NK-92 (cell line): ENCODE data around the gene ZNF786.
"Not testable (repeated sequence)": the region's sequence is repeated elsewhere in the genome, so short reads cannot be mapped to it uniquely, and the experiment has no call there.

ENCODE experiments used
- DNase-seq: peaks from one replicate; lab custom pipeline; 2025; ENCODE audit not compliant: unreplicated experiment; lab: John Stamatoyannopoulos, UW

Gene ZNF786

DNA sequence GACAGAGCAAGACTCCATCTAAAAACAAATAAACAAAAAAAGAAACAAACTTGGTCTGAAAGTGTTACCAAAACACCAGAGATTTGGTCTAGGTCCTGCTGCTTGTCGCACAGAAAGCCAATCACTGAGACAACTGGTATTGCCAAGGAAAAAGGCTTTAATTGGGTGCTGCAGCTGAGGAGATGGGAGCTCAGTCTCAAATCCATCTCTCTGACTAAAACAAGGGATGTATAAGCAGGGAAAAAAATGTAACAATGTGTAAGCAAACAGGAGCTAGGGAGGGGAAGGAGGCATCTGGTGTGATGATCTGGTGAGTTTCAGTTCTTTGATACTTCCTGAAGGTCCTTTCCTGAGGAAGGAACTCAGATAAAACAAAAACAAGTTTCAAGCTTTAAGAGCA, 53.8 kb downstream of the ZNF786 start:
- DNase-seq = no peak

DNA sequence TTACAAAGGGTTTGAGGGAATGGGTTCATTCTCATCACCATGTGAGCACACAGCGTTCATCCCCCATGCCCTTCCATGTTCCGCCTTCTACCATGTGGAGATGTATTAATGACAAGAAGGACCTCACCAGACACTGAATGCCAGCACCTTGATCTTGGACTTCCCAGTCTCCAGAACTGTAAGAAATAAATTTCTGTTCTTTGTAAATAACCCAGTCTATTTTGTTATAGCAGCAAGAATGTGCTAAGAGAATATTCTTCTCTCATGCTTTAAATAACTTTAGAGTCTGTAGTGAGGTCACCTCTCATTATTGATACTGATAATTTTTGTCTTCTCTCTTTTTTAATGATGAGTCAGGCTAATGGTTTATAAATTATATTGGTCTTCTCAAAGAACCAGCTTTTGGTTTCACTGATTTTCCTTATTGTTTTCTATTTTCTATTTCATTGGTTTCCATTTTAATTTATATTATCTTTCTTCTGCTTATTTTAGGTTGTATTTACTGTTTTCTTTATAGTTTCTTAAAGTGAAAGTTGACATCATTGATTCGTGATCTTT, 59.1 kb downstream of the ZNF786 start:
- DNase-seq = no peak

- DNase-seq = not testable (repeated sequence)
These were observed 60.1 kb downstream of the ZNF786 start for GRCh38 chr7:149030439-149030838.

DNA sequence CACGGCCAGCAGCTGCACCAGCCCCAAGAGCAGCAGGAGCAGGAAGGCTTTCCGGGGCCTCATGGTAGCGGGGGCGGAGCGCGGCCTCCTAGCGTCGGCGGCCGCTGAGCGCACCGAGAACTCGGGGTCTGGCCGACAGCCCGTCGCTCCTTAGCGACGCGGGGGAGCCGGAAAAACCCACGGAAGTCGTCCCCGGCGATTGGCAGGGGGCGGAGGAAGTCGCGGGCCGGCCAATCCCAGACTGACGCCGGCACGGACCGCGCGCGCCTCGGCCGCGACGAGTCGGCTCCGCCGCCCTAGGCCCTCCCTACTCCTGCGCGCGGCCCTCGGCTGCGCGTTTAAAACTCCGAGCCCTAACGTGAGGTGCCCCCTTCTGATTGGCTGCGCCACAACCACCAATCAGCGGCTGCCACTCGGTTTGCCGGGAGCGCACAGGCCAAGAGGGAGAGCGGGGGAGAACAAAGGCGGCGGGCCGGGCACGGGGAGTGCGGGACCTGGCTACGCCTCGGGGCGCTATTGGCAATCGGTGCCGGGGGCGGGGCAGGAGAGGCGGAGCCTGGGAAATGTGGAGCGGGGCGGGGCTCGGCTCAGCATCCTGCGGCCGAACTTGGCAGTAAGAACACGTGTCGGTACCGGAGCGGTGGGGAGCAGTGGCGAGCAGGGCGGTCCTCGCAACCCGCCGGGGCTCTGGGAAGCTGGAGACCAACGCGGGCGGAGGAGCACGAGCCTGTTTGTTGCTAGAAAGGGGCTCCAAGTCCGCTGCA, 62.0 kb downstream of the ZNF786 start, which contains the start of gene PDIA4:
PDIA4 (minus strand) TSS at position 160 of the 764 bp plus-strand sequence; CDS start at position 63, 97 bp downstream.
- DNase-seq = peak; percentile 96

GRCh38 chr7:149027611-149028345, 62.7 kb downstream of the ZNF786 start:
- no peak for DNase-seq

- no peak for DNase-seq
These were observed 63.5 kb downstream of the ZNF786 start for GRCh38 chr7:149027055-149027454.

- no peak for DNase-seq
These were observed 66.9 kb downstream of the ZNF786 start for GRCh38 chr7:149023662-149024061.

GRCh38 chr7:149022756-149023360, 67.7 kb downstream of the ZNF786 start:
- no peak for DNase-seq

GRCh38 chr7:149021725-149022062, 68.8 kb downstream of the ZNF786 start:
- DNase-seq = no peak

- DNase-seq = no peak
These were observed 70.0 kb downstream of the ZNF786 start for GRCh38 chr7:149020483-149020882.
